ENCODE data around the gene CENPF.
A peak's percentile ranks its signal among the peaks of the same experiment; 100 is the strongest.

CENPF gene

GRCh38 chr1:214621236-214621635 is 18.2 kb downstream of the CENPF start:
- no peak for DNase-seq

DNA sequence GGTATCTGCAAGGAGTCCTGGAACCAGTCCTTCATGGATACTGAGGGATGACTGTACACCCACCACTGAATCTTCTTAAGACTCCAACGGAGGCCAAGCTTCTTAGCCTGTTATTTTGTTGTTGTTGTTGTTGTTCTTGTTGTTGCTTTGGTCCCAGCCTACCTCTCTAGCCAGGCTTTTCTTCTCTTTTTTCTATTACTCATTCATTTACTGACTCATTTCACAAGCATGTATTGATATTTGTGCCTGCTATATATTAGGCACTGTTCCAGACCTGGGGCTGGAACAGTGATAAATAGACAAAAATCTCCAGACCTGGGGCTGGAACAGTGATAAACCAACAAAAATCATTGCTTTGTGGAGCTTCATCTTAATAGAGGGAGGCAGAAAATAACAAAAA is 20.4 kb downstream of the CENPF start:
- no peak for DNase-seq

- DNase-seq, result no peak
Measured at GRCh38 chr1:214632091-214632490, 29.1 kb downstream of the CENPF start.

DNA sequence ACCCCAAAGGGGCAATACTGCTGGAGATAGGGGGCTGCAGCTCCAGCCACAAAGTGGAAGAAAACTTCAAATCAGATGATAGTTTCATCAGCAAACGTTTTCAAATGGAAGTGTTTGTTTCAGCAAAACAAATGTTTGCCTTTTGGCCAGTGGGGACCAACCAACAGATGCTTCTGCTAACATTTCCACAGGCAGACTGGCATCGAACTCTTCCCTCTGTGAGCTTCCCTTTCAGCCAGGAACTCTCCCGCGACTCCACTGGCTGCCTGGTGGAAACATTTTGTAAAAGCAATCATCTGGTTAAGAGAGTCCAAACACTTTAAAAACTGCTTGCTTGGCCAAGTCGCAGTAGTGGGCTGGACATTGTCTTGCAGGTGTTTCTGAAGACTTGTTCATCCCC is 30.7 kb downstream of the CENPF start:
- DNase-seq, result no peak

- DNase-seq, result no peak
Measured at GRCh38 chr1:214634267-214634666, 31.3 kb downstream of the CENPF start.

DNA sequence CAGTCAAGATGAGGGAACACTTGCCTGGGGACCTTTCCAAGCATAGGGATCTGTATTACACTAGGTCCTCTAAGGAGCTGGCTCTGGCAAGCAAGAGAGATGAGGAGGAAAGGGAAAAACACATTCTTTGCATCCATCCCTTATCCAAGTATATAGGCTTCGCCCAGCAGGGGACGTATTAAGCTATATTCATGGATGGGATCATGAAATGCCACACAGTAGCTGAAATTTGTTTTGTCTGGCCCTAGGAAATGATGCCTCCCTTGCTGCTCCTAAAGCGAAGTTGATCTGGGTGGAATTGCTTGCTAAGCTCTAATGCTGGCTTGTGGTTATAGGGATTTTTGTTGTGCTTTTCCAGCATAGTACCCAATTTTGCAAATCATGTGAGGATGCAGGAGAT is 32.1 kb downstream of the CENPF start:
- DNase-seq, result no peak

DNA sequence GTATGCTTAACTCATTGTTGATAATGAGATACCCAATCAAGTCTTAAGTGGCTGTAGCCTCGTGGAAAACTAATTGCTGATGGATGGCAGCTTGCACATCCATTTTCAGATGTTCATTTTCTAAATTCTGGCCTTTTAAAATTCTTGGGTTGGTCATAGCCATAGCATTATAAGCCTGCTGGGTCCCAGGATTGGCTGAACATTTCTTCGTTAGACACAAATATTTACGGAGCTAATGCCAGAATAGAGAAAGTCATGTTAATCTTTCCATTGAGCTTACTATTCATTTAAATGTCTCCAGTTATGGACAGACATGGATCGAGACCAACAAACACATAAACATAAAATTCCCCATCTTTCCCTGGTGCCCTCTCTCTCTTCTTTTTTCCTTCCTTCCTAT is 32.5 kb downstream of the CENPF start:
- DNase-seq, result no peak

DNA sequence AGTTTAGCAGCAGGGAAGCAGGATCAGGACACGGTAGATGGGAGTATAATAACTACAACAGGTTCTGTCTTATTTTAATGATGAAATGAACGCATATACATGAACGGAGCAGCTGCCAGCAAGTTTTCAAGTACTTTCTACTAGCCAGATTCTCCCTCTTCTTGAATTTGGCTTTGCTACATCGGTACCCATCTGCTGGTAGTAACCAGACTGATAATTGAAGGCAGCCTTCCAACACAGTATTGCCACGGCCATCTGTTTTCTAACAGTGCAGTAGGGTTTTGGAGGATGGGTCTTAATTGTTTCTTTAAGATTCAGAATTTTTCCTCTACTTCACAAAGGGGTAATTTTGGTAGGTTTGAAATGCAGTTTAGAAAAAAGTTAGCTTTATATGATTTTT is 33.4 kb downstream of the CENPF start:
- no peak for DNase-seq

DNA sequence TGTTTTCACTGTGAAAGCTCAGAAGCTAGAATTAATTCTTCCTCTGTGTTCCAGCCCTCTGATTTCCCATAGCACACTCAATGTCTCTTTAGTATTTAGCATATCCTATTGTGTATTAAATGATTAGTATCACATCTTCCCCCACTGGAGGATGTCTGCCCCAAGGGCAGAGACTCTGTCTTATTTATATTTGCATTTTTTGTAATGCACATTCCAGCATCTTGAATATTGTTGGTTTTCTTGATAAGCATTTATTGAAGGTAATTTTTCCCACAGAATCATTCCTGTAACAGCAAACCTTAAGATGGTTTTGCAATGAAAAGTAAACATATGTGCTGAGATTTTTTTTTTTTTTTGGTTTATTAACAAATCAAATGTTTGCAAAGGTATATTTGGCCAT is 34.1 kb downstream of the CENPF start:
- DNase-seq, result no peak

DNA sequence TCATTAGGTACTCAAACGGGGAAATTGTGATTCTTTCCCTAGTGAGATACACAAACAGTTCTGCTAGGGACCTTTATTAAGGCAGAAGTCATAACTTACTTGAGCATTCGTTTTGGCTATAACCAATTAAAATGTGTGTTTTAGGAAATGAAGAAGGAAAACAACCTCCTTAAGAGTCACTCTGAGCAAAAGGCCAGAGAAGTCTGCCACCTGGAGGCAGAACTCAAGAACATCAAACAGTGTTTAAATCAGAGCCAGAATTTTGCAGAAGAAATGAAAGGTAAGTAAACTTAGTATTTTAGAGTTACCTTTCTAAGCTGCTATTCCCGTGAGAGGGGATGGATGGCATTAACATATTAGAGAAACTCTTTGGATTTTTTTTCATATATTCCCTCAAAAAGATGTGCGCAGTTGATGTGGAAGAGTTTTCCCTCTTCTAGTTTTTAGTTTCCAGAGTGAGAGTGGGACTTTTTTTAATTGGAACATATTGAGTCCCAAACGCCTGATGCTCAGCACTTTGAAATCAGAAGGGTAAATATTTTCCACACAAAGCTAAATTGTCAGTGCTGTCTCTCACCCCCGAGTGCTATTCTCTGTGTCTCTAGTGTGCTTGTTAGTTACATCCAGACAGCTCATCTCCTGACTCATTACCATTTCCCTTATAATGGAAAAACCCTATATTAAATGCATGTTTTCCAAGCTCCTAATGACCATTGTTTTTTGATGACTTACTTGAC is 34.9 kb downstream of the CENPF start:
- peak; percentile 12 for DNase-seq

GRCh38 chr1:214638459-214638807 is 35.4 kb downstream of the CENPF start:
- DNase-seq, result no peak

DNA sequence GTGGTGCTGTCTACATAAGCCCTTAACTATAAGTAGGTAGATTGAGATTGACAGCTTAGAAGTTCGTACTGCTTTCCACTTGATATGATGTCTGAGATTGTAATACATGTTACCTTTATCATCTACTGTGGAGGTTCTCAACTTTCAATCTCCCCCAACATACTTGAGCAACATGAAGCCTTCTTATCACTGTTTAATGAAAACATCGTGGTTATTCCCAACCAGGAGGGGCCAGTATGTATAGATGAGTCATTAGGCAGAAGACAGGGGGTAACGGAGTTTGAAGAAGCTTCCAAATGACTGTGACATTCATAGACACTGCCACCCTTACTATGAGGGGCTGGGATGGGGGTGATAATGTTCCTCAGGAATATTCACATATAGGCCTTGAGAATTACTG is 36.0 kb downstream of the CENPF start:
- DNase-seq, result no peak

- no peak for DNase-seq
Measured at GRCh38 chr1:214640431-214641213, 37.6 kb downstream of the CENPF start.

DNA sequence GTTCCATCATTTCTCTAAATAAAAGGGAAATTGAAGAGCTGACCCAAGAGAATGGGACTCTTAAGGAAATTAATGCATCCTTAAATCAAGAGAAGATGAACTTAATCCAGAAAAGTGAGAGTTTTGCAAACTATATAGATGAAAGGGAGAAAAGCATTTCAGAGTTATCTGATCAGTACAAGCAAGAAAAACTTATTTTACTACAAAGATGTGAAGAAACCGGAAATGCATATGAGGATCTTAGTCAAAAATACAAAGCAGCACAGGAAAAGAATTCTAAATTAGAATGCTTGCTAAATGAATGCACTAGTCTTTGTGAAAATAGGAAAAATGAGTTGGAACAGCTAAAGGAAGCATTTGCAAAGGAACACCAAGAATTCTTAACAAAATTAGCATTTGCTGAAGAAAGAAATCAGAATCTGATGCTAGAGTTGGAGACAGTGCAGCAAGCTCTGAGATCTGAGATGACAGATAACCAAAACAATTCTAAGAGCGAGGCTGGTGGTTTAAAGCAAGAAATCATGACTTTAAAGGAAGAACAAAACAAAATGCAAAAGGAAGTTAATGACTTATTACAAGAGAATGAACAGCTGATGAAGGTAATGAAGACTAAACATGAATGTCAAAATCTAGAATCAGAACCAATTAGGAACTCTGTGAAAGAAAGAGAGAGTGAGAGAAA is 38.4 kb downstream of the CENPF start:
- no peak for DNase-seq

- no peak for DNase-seq
Measured at GRCh38 chr1:214643030-214643429, 40.0 kb downstream of the CENPF start.

DNA sequence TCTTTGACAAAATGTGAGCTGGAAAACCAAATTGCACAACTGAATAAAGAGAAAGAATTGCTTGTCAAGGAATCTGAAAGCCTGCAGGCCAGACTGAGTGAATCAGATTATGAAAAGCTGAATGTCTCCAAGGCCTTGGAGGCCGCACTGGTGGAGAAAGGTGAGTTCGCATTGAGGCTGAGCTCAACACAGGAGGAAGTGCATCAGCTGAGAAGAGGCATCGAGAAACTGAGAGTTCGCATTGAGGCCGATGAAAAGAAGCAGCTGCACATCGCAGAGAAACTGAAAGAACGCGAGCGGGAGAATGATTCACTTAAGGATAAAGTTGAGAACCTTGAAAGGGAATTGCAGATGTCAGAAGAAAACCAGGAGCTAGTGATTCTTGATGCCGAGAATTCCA is 42.7 kb downstream of the CENPF start:
- DNase-seq, result no peak

GRCh38 chr1:214648801-214649200 is 45.8 kb downstream of the CENPF start:
- DNase-seq, result no peak

- no peak for DNase-seq
Measured at GRCh38 chr1:214649607-214650006, 46.6 kb downstream of the CENPF start.

GRCh38 chr1:214650664-214651063 is 47.7 kb downstream of the CENPF start:
- DNase-seq, result no peak

GRCh38 chr1:214657299-214657698 is 54.3 kb downstream of the CENPF start:
- no peak for DNase-seq

DNA sequence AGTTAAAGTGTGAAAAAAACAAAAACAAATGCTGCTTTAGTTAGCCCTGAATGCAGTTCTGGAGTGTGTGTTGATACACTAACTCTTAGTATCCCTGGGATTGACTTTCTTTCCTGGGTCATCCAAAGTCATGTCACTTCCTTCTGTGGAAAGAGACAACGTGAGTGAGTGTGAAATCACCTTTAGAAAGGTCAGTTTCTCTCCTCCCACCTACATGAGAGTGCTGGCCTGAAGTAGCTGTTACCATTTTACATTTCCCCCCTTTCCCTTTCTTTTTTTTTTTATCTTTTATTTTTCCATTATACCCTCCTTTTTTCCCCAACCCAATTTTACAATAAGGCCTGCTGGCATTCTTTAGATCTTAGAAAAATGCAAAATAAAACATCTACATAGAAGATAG is 55.2 kb downstream of the CENPF start:
- DNase-seq, result no peak

DNA sequence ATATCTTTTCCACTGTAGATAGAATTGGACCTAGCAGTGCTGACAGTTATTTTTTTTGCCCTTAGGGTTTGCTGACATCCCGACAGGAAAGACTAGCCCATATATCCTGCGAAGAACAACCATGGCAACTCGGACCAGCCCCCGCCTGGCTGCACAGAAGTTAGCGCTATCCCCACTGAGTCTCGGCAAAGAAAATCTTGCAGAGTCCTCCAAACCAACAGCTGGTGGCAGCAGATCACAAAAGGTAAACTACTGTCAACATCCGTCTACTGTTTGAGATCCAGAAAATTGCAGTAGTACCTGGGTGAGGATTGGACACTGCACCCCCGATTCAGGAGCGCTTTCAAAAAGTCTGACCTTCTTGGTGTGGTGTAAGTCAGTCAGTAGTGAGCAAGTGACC is 55.8 kb downstream of the CENPF start:
- no peak for DNase-seq

GRCh38 chr1:214660190-214660589 is 57.2 kb downstream of the CENPF start:
- no peak for DNase-seq

GRCh38 chr1:214660900-214661299 is 57.9 kb downstream of the CENPF start:
- no peak for DNase-seq
